ENCODE measurements around the gene COL4A1.

DNA sequence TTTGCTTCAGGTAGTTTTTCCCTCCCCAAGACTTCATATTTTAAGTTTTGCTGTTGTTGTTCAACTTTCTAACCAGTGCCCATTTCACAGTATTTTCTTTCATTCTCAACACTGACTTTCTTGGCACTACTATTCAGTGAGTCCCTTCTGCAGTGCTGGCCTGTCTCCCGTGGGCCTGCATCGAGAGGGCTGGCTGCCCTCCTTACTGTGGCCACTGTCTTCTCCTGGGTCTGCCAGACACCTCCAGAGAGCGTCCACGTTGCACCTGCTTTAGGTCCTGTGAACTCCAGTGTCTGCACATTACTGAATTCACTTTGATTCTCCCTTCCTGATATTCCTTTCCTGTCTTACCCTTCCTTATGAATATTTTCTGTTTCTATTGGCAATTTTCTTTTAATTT is 27.3 kb downstream of the COL4A1 start:
- TF ChIP-seq, protein P1, sequence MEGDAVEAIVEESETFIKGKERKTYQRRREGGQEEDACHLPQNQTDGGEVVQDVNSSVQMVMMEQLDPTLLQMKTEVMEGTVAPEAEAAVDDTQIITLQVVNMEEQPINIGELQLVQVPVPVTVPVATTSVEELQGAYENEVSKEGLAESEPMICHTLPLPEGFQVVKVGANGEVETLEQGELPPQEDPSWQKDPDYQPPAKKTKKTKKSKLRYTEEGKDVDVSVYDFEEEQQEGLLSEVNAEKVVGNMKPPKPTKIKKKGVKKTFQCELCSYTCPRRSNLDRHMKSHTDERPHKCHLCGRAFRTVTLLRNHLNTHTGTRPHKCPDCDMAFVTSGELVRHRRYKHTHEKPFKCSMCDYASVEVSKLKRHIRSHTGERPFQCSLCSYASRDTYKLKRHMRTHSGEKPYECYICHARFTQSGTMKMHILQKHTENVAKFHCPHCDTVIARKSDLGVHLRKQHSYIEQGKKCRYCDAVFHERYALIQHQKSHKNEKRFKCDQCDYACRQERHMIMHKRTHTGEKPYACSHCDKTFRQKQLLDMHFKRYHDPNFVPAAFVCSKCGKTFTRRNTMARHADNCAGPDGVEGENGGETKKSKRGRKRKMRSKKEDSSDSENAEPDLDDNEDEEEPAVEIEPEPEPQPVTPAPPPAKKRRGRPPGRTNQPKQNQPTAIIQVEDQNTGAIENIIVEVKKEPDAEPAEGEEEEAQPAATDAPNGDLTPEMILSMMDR (IDR thresholded peaks at IDR 0.05; ENCODE audit: low read length): no peak
- no peak for TF ChIP-seq EZH2 (IDR thresholded peaks at IDR 0.05; ENCODE audit: borderline replicate concordance, low read length)

Data from OCI-LY1 (cell line).